Jurkat, Clone E6-1 (cell line): Measurements from ENCODE around the gene UBTF.
A peak's percentile ranks its signal among the peaks of the same experiment; 100 is the strongest.
"Not testable (repeated sequence)": the region's sequence is repeated elsewhere in the genome, so short reads cannot be mapped to it uniquely, and the experiment has no call there.

Experiments used
- DNase-seq: peaks from one replicate; pipeline ENCODE4 v3.0.0-alpha.2; 2011; ENCODE audit warnings: low read depth, low spot score
- H3K4me3 ChIP-seq: 2 replicates; pipeline ENCODE4 v1.5.1; 2011; ENCODE audit warnings: mild to moderate bottlenecking, low read length, control low read depth, moderate library complexity

The UBTF gene

GRCh38 chr17:44249501-44250246 lies 30.2 kb upstream of the UBTF start:
- H3K4me3 ChIP-seq, result no peak overlapping the region
- no peak for DNase-seq

GRCh38 chr17:44247876-44248736 lies 28.6 kb upstream of the UBTF start:
- H3K4me3 ChIP-seq, result no peak overlapping the region
- no peak for DNase-seq

GRCh38 chr17:44247440-44247841 lies 28.0 kb upstream of the UBTF start:
- no peak for DNase-seq
- H3K4me3 ChIP-seq, result no peak overlapping the region

GRCh38 chr17:44241106-44241624 lies 21.7 kb upstream of the UBTF start:
- DNase-seq, result no peak

GRCh38 chr17:44237886-44238285 lies 18.4 kb upstream of the UBTF start:
- not testable (repeated sequence) for DNase-seq, H3K4me3 ChIP-seq

More at GRCh38 chr17:44241106-44241624, 21.7 kb upstream of the UBTF start:
- H3K4me3 ChIP-seq, result no peak overlapping the region

GRCh38 chr17:44236444-44236991 lies 17.0 kb upstream of the UBTF start:
- no peak overlapping the region for H3K4me3 ChIP-seq
- DNase-seq, result no peak

- DNase-seq, result no peak
- H3K4me3 ChIP-seq, result no peak overlapping the region
Observed at GRCh38 chr17:44235583-44235936, 16.1 kb upstream of the UBTF start.

- DNase-seq, result no peak
- no peak overlapping the region for H3K4me3 ChIP-seq
Observed at GRCh38 chr17:44233582-44233981, 14.1 kb upstream of the UBTF start.

- no peak overlapping the region for H3K4me3 ChIP-seq
- no peak for DNase-seq
Observed at GRCh38 chr17:44232061-44232460, 12.6 kb upstream of the UBTF start.

- DNase-seq, result no peak
- H3K4me3 ChIP-seq, result no peak overlapping the region
Observed at GRCh38 chr17:44230140-44230539, 10.7 kb upstream of the UBTF start.

- H3K4me3 ChIP-seq, result no peak overlapping the region
- DNase-seq, result no peak
Observed at GRCh38 chr17:44229090-44229489, 9.6 kb upstream of the UBTF start.

GRCh38 chr17:44223541-44224071 lies 4.1 kb upstream of the UBTF start:
- no peak for DNase-seq
- no peak overlapping the region for H3K4me3 ChIP-seq

- DNase-seq, result no peak
- no peak overlapping the region for H3K4me3 ChIP-seq
Observed at GRCh38 chr17:44222112-44222869, 2.8 kb upstream of the UBTF start.

GRCh38 chr17:44221862-44222111 lies 2.3 kb upstream of the UBTF start:
- DNase-seq, result no peak
- H3K4me3 ChIP-seq, result no peak overlapping the region

GRCh38 chr17:44221084-44221861 lies 1.8 kb upstream of the UBTF start:
- peak overlapping the region; percentile 68 for H3K4me3 ChIP-seq
- peak; percentile 54 for DNase-seq

- H3K4me3 ChIP-seq, result peak overlapping the region; percentile 68
- no peak for DNase-seq
Observed at GRCh38 chr17:44220213-44221083, 973 bp upstream of the UBTF start.

- peak; percentile 48 for DNase-seq
- peak overlapping the region; percentile 68 for H3K4me3 ChIP-seq
Observed at GRCh38 chr17:44219108-44219615, 313 bp downstream of the UBTF start.
